ENCODE results near the gene THOC1.

The THOC1 gene

DNA sequence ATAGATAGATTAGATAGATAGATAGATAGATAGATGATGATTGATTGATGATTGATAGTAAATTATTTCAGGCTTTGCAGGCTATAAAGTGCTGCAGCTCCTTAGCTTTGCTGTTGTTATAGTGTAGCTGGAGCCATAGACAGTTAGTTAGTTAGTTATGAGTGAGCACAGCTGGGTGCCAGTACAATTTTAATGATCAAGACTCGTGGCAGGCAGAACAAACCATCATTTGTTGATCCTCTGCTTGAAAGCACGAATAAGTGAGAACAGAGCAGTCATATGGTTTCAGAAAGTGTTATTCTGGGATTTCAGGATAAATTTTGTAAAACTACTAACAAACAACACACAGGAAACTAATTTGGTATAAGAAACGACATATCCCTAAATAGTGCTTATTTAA is 53.9 kb downstream of the THOC1 start:
- no peak for DNase-seq (ENCODE audit: low read depth, low spot score)

DNA sequence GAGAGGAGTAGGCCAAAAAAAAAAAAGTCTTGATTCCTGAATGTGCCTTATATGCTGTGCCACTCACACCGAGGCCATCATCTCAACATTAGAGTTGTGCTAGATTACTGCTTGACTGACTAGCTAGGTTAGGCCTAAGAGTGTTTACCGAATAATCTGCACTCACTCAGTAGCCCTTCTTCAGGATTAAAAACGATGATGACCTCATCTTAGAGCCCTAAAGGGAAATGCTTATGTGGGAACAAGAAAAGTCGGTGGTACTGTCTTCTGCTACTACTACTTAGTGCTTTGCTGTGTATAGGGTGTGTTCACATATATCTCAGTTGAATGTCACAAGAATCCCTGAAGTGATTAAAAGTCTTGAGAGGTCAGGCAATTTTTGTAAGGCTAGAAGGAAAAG is 54.3 kb downstream of the THOC1 start:
- no peak for DNase-seq (ENCODE audit: low read depth, low spot score)

DNA sequence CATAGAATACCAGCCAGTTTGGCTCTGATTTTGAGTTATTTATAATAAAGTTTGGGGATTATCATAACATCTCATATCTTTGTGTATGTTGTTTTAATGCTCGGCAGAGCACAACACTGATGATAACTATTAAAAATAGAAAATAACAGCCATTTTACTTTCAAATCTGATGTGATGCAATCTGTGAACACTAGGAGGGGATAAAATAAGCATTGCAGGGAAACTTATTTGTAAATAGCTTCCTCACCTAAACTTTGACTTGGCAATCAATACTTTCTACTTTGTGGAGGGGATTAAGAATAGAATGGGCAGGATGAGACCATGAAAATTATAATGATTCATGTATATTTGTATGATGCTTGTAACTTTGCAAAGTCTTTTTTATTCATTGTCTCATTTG is 55.1 kb downstream of the THOC1 start:
- DNase-seq (ENCODE audit: low read depth, low spot score): no peak

DNA sequence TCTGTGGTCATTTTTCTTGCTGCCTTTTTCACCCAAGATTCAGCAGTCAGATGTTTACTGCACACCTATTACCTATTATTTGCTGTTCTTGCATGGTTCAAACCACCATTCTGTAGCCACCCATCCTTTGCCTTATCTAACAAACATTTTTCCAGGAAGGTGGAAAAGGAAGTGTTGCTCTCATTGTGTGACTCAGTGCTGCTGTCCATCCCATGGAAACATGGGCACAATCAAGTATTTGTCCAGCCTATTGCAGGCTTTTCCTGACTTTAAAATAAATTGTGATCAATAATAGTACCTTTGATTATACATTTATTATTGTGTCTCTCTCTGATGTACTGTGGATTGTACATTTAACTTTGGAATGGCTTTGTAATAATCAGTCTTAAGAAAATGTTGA is 56.3 kb downstream of the THOC1 start:
- DNase-seq (ENCODE audit: low read depth, low spot score): no peak

DNA sequence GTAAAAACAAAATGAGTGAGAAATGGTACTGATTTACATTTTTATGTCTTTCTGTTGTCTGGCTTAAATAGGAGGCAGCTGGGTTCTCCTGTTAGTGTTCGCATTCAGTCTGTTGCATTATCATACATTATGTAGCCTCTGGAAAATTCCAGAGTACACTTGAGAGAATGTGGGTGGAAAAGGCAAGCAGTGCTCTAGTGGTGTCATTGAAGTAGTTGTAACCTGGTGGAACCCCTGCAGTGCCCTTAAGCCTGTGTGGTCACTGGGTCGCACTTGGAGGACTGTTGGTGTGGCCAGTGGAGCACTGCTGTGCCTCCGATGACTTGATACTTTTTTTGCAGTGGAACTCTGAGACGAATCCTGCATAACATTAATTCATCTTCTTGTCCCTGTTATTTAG is 57.1 kb downstream of the THOC1 start:
- no peak for DNase-seq (ENCODE audit: low read depth, low spot score)

DNA sequence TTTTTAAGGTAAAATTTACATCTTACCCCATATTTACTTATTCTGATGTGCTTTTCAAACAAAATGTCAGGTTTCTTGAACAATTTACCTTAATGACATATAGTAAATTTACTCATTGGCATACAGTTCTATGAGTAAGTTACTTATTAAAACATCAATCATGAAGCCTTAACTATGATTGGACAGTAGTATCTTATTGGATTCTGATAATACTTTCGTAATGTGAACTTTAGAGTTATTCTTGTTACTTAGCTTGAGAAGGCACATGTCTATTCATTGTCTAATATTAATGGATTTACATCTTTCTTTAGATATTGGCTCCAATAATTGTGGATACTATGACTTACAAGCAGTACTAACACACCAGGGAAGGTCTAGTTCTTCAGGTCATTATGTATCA is 57.8 kb downstream of the THOC1 start:
- DNase-seq (ENCODE audit: low read depth, low spot score): no peak

DNA sequence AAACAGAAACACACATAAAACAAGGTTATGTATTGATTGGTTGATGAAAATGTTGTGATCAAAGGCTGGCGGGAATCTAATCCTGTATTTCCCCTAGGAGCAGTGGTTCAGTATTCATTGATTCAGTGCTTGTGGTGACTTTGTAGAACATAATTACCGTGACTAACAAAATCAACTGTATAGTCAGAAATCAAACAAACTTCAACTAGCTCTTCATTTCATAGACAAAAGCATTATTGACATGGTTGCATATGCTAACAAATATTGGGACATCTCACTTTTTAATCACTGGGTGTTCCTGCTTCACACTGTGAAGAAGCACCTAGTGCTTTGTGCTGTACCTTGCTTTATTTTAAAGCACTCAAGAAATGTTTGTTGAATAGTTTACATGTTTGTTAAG is 68.1 kb downstream of the THOC1 start:
- DNase-seq (ENCODE audit: low read depth, low spot score): no peak

DNA sequence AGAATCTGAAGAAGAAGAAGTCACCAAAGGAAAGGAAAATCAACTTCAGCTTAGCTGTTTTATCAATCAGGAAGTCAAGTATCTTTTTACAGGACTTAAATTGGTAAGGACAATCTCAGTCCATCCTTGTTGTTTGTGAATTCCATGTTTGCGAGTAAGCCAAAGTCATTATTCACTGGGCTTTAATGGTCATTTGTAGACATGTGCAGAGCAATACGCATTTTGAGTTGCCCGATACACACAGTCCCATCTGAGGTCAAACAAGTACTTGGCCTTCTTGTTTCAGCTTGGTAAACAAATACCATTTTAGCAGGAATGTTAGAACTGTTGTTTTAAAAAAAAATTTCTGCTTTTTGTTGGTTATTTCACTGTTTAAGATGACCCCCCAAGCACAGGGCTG is 68.6 kb downstream of the THOC1 start:
- DNase-seq (ENCODE audit: low read depth, low spot score): no peak

DNA sequence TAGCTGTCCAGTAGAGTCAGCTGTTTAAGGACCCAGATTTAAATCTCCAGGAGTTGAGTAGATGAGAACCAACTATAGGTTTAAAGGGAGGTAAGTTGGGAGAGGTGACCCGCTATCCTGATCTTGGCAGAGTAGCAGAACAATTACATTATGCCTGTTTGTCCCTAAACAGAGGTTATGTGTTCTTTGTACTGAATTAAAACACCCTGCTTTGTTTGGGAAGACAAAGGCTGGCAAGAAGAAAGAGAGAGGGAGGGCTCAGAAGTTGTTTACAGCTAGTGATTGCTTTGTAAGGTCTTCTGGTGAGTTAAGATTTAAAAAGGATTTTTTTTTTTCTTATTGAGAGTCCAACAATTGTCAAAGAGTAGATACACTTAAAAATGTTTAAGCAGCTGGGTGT is 72.2 kb downstream of the THOC1 start:
- DNase-seq (ENCODE audit: low read depth, low spot score): no peak

DNA sequence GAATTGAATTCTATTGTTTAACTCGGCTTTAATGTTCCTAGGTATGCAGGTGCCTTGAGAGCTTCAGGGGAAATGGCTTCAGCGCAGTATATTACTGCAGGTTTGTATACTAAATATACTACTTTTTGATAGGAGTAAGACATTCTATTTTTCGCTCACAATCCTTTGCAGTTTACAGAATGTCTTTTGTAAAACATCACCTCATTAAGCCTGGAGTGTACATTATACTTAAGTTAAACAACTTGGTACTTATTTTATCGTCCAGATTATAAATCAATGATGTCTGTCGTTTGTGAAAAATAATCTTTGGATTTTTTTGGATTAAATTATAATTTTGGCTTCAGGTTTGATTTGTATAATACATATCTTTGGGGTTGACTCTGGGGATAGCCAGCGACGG is 75.0 kb downstream of the THOC1 start:
- no peak for DNase-seq (ENCODE audit: low read depth, low spot score)

DNA sequence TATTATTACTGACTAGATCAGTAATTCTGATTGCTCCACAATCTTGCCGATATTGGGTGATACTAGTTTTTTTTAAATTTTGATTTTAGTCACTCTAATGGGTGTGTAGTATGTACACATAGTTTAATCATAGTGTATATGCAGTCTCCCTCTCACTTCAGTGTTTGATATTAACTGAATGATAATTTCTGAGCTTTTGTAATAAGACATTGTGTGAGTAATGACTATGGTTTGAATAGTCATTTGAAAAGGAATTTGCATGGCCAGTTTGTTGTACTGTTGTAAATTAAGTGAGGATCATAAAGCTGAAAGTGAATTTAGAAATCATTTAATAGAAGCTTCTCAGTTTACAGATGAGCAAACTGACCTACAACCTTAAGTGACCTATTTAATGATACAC is 76.1 kb downstream of the THOC1 start:
- DNase-seq (ENCODE audit: low read depth, low spot score): no peak

DNA sequence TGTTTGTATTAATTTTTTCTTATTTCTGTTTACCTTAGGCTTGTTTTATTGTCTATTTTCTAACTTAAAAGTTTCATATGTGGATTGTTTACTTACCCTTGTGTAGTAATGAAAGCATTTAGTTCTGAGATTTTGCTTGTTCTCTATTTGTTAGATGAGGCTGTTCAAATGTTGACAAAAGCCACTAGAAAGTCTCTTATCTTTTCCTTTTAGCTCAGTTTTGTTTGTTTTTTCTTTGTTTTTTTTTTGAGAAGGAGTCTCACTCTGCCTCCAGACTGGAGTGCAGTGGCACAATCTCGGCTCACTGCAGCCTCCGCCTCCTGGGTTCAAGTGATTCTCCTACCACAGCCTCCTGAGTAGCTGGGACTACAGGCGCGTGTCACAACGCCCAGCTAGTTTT is 78.6 kb downstream of the THOC1 start:
- no peak for DNase-seq (ENCODE audit: low read depth, low spot score)

DNA sequence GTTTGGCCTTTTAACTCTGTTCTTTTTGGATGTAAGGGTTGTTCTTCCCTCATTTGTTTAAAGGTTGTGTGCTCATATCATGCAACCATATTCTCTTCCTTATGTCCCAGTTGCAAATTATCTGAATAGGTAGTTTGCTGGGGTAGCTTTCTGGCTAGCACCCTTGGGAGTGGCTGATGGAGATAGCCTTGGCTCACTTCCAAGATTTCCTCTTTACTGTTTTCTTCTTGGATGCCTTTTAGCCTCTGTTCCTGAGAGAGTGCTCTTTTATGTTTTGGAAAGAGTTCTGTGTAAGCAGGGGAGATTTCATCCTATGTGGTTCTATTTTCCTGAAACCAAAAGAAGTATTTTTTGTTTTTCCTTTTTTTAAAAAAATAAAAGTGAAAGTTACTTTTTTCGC is 84.1 kb downstream of the THOC1 start:
- DNase-seq (ENCODE audit: low read depth, low spot score): no peak

DNA sequence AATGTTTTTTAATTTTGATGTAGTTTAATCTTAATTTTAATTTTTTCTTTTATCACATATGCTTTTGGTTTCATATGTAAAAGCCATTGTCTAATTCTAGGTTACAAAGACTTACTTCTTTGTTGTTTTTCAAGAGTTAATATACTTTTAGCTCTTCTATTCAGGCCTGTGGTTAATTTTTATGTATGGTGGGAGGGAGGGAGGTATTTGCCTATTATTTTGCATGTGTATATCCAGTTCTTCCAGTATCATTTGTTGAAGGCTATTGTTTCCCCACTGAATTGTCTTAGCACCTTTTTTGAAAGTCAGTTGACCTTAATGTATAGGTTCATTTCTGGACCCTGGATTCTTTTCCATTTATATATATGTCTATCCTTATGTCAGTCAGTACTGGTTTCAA is 86.1 kb downstream of the THOC1 start:
- DNase-seq (ENCODE audit: low read depth, low spot score): no peak

DNA sequence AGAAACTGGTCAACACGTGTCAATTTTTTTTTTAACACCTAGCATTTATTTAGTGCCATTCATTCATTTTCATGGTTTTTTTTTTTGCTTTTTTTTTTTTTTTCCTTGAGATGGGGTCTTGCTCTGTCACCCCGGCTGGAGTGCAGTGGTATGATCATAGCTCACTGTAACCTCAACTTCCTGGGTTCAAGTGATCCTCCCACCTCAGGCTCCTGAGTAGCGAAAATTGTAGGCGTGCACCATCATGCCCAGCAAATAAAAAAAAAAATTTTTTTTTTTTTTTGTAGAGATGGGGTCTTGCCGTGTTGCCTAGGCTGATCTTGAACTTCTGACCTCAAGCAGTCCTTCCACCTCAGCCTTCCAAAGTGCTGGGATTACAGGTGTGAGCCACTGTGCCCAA is 88.3 kb downstream of the THOC1 start:
- no peak for DNase-seq (ENCODE audit: low read depth, low spot score)

DNA sequence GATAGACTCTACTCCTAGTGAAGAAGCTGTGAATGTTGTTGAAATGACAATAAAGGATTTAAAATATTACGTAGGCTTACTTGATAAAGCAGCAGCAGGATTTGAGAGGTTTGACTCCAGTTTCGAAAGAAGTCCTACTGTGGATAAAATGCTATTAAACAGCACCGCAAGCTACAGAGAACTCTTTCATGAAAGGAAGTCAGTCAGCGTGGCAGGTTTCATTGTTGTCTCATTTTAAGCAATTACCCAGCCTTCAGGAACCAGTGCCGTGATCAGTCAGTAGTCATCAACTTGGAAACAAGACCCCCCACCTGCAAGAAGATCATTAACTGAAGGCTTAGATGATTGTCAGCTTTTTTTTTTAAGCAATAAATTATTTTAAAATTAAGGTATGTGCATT is 95.5 kb downstream of the THOC1 start:
- no peak for DNase-seq (ENCODE audit: low read depth, low spot score)

All from iPS DF 19.7 (cell line).